Testis (tissue), 2 donors: ENCODE data around the gene IGSF21.

Experiments
- POLR2A ChIP-seq: fragments of 450-650 bp; IDR thresholded peaks from one replicate; pipeline ENCODE4 v1.6.1; 2017; ENCODE audit warnings: antibody characterized with exemption, mild to moderate bottlenecking, moderate library complexity
- TF ChIP-seq, protein P1 (sequence below), 3 experiments: fragments of 450-650 bp in 2 of 3; fragments of 200-600 bp in 1 of 3; sonication (generic) in 1 of 3; IDR thresholded peaks; one replicate each; pipeline ENCODE4 v1.5.1; 2016 to 2019; ENCODE audit warnings: antibody characterized with exemption in 3 of 3, mild to moderate bottlenecking in 2 of 3, moderate library complexity in 1 of 3

- TF ChIP-seq, protein P1, sequence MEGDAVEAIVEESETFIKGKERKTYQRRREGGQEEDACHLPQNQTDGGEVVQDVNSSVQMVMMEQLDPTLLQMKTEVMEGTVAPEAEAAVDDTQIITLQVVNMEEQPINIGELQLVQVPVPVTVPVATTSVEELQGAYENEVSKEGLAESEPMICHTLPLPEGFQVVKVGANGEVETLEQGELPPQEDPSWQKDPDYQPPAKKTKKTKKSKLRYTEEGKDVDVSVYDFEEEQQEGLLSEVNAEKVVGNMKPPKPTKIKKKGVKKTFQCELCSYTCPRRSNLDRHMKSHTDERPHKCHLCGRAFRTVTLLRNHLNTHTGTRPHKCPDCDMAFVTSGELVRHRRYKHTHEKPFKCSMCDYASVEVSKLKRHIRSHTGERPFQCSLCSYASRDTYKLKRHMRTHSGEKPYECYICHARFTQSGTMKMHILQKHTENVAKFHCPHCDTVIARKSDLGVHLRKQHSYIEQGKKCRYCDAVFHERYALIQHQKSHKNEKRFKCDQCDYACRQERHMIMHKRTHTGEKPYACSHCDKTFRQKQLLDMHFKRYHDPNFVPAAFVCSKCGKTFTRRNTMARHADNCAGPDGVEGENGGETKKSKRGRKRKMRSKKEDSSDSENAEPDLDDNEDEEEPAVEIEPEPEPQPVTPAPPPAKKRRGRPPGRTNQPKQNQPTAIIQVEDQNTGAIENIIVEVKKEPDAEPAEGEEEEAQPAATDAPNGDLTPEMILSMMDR (IDR thresholded peaks at IDR 0.05), result no peak
- TF ChIP-seq POLR2A, result no peak
These were observed 233.2 kb downstream of the IGSF21 start for GRCh38 chr1:18340787-18341186.
